HG02642 (cell line): Measurements from ENCODE around the gene GRXCR2.
A peak's percentile ranks its signal among the peaks of the same experiment; 100 is the strongest.
"Not testable (repeated sequence)": the region's sequence is repeated elsewhere in the genome, so short reads cannot be mapped to it uniquely, and the experiment has no call there.

Experiments
- ATAC-seq: cut with Tn5 transposase; IDR thresholded peaks from one replicate; pipeline ENCODE4 v1.9.1; 2021; ENCODE audit warnings: mild to moderate bottlenecking; ENCODE audit not compliant: unreplicated experiment, poor library complexity

Gene GRXCR2

GRCh38 chr5:145840458-145841132 is 32.2 kb downstream of the GRXCR2 start:
- ATAC-seq = no peak

- ATAC-seq = no peak
These were observed 34.5 kb downstream of the GRXCR2 start for GRCh38 chr5:145838276-145838675.

GRCh38 chr5:145836241-145836640 is 36.6 kb downstream of the GRXCR2 start:
- ATAC-seq = not testable (repeated sequence)

GRCh38 chr5:145835848-145836239 is 37.0 kb downstream of the GRXCR2 start:
- ATAC-seq = peak; percentile 6

- peak; percentile 89 for ATAC-seq
These were observed 37.6 kb downstream of the GRXCR2 start, which contains the start of gene PRELID2 for GRCh38 chr5:145834917-145835847. PRELID2 (minus strand) TSS chr5:145835342; CDS start chr5:145835251, 91 bp downstream.

- ATAC-seq = no peak
These were observed 38.3 kb downstream of the GRXCR2 start for GRCh38 chr5:145834554-145834916.

GRCh38 chr5:145833631-145834200 is 39.1 kb downstream of the GRXCR2 start:
- no peak for ATAC-seq

- no peak for ATAC-seq
These were observed 42.2 kb downstream of the GRXCR2 start for GRCh38 chr5:145830594-145830993.

GRCh38 chr5:145829708-145830361 is 43.0 kb downstream of the GRXCR2 start:
- no peak for ATAC-seq

- no peak for ATAC-seq
These were observed 45.7 kb downstream of the GRXCR2 start for GRCh38 chr5:145826895-145827674.

GRCh38 chr5:145825751-145826180 is 47.0 kb downstream of the GRXCR2 start:
- ATAC-seq = peak; percentile 59

GRCh38 chr5:145824040-145824439 is 48.8 kb downstream of the GRXCR2 start:
- no peak for ATAC-seq

- ATAC-seq = no peak
These were observed 54.2 kb downstream of the GRXCR2 start for GRCh38 chr5:145818604-145819003.

- ATAC-seq = no peak
These were observed 59.9 kb downstream of the GRXCR2 start for GRCh38 chr5:145812877-145813276.

GRCh38 chr5:145811834-145812625 is 60.8 kb downstream of the GRXCR2 start:
- no peak for ATAC-seq
